Activated T-cell treated with anti-CD3 and anti-CD28 coated beads, Interleukin-2, amount 50 U/mL, for 72 hours (primary cell): Measurements from ENCODE around the gene L3MBTL3. TPM values are rescaled to one million over a fixed set of nuclear protein-coding genes. Genes with fewer than 3 reads are reported as not detected.

ENCODE experiments used
- ATAC-seq, 2 donors: fragments of 150-1000 bp; cut with Tn5 transposase; replicated peaks in 1 of 2; 2 replicates each; pipeline ENCODE4 v1.10.0; 2021; ENCODE audit warnings: moderate library complexity in 2 of 2, mild to moderate bottlenecking in 1 of 2
- DNase-seq, 2 donors: peaks; one replicate each; pipeline ENCODE4 v3.0.0; 2021 to 2022; ENCODE audit warnings: mixed read lengths in 1 of 2
- H3K27ac Mint-ChIP-seq: one replicate; pipeline ENCODE4 v1.8.0; 2022; ENCODE audit warnings: mild to moderate bottlenecking, moderate library complexity, mixed read lengths
- H3K27me3 Mint-ChIP-seq: one replicate; pipeline ENCODE4 v1.8.0; 2022; ENCODE audit warnings: low read depth, mixed read lengths
- H3K36me3 Mint-ChIP-seq, 2 donors: one replicate each; pipeline ENCODE4 v1.8.0; 2022; ENCODE audit warnings: mixed read lengths in 2 of 2, mild to moderate bottlenecking in 1 of 2; ENCODE audit not compliant: insufficient read depth in 2 of 2
- H3K4me1 Mint-ChIP-seq: one replicate; pipeline ENCODE4 v1.8.0; 2022; ENCODE audit warnings: low read depth, mixed read lengths
- H3K4me3 Mint-ChIP-seq, 2 donors: one replicate each; pipeline ENCODE4 v1.8.0; 2022; ENCODE audit warnings: mild to moderate bottlenecking in 2 of 2, mixed read lengths in 2 of 2, moderate library complexity in 2 of 2
- H3K9me3 Mint-ChIP-seq, 2 donors: one replicate each; pipeline ENCODE4 v1.8.0; 2022; ENCODE audit warnings: mixed read lengths in 2 of 2
- total RNA-seq, 2 donors: library from RNA; stranded (reverse); gene quantifications; one replicate each; pipeline ENCODE4 v1.2.3, GENCODE V29; 2022

The L3MBTL3 gene
- 10 to 100 TPM in 1 of 2 donors, 1 to 10 TPM in 1; 9.1 to 10.9 TPM for total RNA-seq

DNA sequence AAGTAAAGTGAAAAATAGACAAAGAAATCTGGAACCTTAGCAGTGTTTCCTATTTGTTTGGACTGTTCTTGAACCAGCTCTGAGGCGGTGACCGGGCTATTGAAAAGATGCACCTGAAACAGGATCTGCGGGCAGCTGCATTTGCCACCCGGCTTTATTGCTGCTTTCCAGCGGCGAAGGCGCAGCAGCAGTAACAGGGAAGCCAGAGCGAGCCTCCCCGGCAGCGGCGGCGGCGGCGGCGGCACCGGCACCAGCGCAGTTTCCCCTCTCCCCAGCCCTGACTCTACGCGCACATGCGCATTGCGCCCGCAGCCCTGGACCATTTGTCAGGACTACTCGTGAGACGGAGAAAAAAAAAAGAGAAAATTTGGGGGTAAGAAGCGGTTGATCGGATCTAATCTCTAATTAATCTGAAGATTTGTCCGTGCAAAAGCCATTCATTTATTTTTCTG, at the start of gene L3MBTL3:
Gene L3MBTL3 (plus strand): TSS at position 290 of the 452 bp plus-strand sequence. CDS start 24,119 bp downstream, outside the sequence.
- H3K9me3 Mint-ChIP-seq, result no peaks in the 10 kb centered on the region
- peak; percentile 89 to 90 for DNase-seq
- no peaks in the 10 kb centered on the region for H3K27me3 Mint-ChIP-seq
- H3K36me3 Mint-ChIP-seq, result peaks cover 7% of the 10 kb centered on the region in 2 donors
- H3K4me1 Mint-ChIP-seq, result peaks cover 25% of the 10 kb centered on the region
- peak within 1 kb of the TSS; percentile 94 to 100 for H3K4me3 Mint-ChIP-seq
- ATAC-seq, result peak; percentile 81 to 85
- H3K27ac Mint-ChIP-seq, result peak within 1 kb of the TSS; percentile 94

DNA sequence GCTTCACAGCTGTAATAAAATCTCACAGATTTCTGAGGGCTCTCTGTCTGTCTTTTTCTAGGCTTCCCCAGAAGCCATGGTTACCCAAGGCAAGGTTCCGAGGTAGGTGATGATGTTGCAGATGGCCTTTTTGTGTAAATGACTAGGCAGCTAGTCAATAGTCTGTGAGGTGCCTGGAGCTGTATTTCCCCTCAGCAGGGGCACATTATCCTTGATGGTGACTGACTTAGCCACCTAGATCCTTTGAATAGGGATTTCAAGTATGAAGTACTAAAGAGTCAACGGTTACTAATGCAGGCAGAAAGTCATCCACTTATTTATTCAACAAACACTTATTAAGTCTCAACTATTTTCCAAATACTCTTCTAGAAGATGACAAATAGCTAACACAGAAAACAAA, 49.3 kb upstream of the L3MBTL3 start:
- H3K4me1 Mint-ChIP-seq, result no peaks in the 10 kb centered on the region
- H3K27me3 Mint-ChIP-seq, result peaks cover 14% of the 10 kb centered on the region
- H3K36me3 Mint-ChIP-seq, result no peaks in the 10 kb centered on the region
- no peak overlapping the region for H3K4me3 Mint-ChIP-seq
- H3K27ac Mint-ChIP-seq, result no peak overlapping the region
- H3K9me3 Mint-ChIP-seq, result peaks cover 0 to 2% of the 10 kb centered on the region in 2 donors
- DNase-seq (no peak), ATAC-seq (no peak)

DNA sequence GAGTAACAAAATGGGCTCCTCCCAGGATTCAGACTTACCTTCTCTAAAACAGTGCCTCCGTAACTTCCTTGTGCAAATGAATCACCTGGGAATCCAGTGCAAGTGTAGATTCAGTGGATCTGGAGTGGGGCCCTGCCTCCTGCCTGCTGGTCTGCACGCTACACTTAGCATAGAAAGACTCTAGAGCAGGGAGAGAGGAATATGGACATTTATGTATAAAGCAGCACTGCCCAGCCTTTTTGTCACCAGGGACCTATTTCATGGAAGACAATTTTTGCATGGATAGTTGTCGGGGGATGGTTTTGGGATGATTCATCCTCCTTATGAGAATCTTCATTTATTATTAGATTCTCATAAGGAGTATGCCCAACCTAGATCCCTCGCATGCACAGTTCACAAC, 42.3 kb upstream of the L3MBTL3 start:
- Mint-ChIP-seq H3K4me3 (no peak overlapping the region), H3K36me3 (peaks cover 3 to 5% of the 10 kb centered on the region in 2 donors), H3K9me3 (peaks cover 0 to 13% of the 10 kb centered on the region in 2 donors), H3K27me3 (peaks cover 2% of the 10 kb centered on the region), H3K4me1 (no peaks in the 10 kb centered on the region), H3K27ac (no peak overlapping the region)
- DNase-seq, result no peak
- no peak for ATAC-seq

DNA sequence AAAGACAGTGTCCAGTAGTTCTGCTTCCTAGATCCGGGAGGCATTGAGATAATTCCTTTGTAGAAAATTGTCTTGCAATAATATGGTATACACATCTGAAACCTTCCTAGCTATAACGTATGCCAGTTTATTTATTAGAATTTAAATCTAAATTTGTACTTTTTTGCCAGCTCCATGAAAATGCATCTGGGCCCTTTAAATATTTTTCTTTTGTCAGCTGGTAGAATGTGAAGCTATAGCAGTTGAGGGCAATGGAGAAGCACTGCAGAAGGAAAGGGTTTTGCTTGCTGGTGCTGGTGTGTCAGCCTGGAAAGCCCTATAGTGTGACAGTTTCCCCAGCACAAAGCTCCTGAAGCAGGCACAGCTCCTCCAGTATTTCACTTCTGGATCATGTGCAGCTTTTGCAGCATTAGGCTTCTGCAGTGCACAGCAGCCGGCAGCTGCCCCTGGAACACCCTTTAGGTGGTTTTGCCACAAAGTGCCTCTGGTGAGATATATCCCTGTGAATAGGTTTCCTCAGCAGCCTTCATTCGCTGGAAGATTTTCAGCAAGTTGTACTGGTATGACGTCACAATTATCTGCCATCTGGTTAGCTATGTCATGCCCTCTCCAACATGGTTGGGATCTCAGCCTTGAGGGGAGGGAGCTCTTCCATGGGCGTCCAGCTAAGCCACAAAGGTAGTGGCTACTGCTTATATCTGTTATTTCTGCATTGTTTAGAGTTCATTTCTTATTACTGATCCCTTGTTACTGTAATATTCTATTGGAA, 40.0 kb upstream of the L3MBTL3 start:
- DNase-seq (no peak), ATAC-seq (no peak)
- H3K4me1 Mint-ChIP-seq, result no peaks in the 10 kb centered on the region
- peaks cover 0 to 10% of the 10 kb centered on the region in 2 donors for H3K9me3 Mint-ChIP-seq
- no peak overlapping the region for H3K4me3 Mint-ChIP-seq
- no peaks in the 10 kb centered on the region for H3K27me3 Mint-ChIP-seq
- H3K27ac Mint-ChIP-seq, result no peak overlapping the region
- peaks cover 3 to 5% of the 10 kb centered on the region in 2 donors for H3K36me3 Mint-ChIP-seq

DNA sequence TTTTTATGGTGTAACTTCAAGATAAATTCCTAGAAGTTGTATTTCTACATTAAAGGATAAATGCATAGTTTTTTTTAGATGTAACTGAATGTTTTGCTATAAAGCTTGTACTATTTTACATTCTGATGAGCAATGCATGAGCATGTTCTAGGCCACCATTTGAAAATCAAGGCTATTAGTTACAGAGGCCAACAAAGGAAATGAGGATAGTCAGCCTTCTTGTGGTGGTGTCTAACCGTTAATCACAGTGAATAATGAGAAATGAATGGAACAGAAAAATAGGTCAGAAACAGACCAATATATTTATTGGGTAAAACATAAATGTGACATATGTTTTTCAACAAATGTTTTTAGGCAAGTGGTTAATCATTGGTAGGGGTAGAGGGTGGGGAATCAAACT, 37.6 kb upstream of the L3MBTL3 start:
- Mint-ChIP-seq H3K36me3 (peaks cover 3 to 5% of the 10 kb centered on the region in 2 donors), H3K27ac (no peak overlapping the region), H3K4me3 (no peak overlapping the region), H3K27me3 (peaks cover 5% of the 10 kb centered on the region), H3K4me1 (no peaks in the 10 kb centered on the region), H3K9me3 (peaks cover 0 to 10% of the 10 kb centered on the region in 2 donors)
- DNase-seq, result no peak
- no peak for ATAC-seq

DNA sequence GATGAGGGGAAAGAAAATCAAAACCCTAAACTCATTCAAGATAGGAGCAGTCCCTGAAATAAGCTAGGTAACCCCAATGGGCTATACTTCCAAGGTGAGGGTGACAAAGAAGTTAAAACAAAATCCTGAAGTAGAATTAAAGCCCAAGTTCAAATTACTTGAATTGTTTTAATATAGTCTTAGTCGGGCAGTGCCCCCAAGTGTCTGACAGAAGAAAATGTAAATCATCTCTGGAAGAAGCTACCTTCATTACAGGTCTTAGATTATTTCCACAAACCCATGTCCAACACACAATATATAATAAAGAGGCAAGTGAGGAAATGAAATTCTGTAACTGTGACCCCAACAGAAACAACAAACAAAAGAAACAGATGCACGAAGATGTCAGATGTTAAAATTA, 36.8 kb upstream of the L3MBTL3 start:
- peaks cover 0 to 10% of the 10 kb centered on the region in 2 donors for H3K9me3 Mint-ChIP-seq
- H3K27ac Mint-ChIP-seq, result no peak overlapping the region
- H3K27me3 Mint-ChIP-seq, result peaks cover 5% of the 10 kb centered on the region
- ATAC-seq, result no peak
- no peak overlapping the region for H3K4me3 Mint-ChIP-seq
- no peak for DNase-seq
- H3K36me3 Mint-ChIP-seq, result peaks cover 3 to 5% of the 10 kb centered on the region in 2 donors
- no peaks in the 10 kb centered on the region for H3K4me1 Mint-ChIP-seq

DNA sequence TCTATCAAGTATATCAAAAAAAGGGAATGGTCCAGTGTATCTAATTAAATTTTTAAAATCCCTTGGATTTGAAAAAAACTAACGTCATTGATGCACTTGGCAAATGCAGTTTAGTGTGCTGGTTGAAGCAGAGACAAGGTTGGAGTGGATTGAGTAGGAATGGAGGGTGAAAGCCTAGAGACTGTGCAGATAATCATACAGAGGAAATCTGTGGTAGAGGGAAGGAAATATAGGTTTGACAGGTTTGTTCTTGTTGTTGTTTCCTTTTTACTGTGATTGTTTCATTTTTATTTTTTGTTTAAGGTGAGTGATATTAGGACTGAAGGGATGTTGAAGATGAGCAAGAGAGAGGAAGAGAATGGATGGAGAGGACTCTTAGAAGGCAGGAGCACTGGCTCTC, 29.0 kb upstream of the L3MBTL3 start:
- Mint-ChIP-seq H3K36me3 (no peaks in the 10 kb centered on the region), H3K27ac (no peak overlapping the region), H3K27me3 (peaks cover 5% of the 10 kb centered on the region), H3K4me1 (peaks cover 10% of the 10 kb centered on the region), H3K4me3 (no peak overlapping the region), H3K9me3 (no peaks in the 10 kb centered on the region)
- ATAC-seq (peak; percentile 39 to 81), DNase-seq (no peak)

DNA sequence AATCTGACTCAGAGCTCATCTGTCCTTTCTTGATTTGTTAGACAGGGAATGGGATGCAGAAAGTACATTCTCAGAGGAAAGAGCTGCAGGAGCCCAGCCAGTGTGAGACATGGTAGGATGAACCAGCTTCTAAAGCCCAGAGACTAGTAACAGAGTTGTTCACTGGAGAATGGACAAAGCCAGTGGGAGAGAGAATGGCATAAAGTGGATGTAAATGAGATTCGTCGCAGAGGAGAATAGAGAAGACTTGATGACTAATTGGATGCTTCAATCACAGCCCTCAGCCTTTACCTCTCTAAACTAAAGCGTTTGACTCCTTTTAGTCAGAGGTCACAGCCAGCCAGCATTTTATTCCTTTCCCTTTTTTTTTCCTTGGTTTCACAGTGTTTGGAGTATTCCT, 25.5 kb upstream of the L3MBTL3 start:
- ATAC-seq (no peak), DNase-seq (no peak)
- H3K4me1 Mint-ChIP-seq, result peaks cover 15% of the 10 kb centered on the region

DNA sequence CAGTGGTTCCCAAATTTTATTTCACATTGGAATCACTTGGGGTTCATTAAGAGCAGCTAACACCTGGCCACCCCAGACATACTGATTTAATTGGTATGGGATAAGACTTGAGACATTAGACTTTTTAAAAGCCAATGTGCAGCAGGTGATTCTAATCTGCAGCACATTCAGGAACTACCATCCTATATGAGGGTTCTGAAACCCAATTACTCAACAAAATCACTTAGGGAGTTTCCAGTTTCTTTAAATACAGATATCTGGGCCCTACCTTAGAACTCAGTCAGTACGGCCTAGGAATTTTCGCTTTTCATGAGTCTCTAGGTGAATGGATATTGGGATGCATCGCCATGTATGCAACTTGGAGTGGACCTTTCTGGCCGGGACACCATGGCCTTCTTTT, 24.0 kb upstream of the L3MBTL3 start:
- no peaks in the 10 kb centered on the region for H3K27me3 Mint-ChIP-seq
- H3K36me3 Mint-ChIP-seq, result no peaks in the 10 kb centered on the region
- DNase-seq, result no peak
- H3K4me3 Mint-ChIP-seq, result no peak overlapping the region
- no peaks in the 10 kb centered on the region for H3K9me3 Mint-ChIP-seq
- H3K4me1 Mint-ChIP-seq, result peaks cover 8% of the 10 kb centered on the region
- no peak overlapping the region for H3K27ac Mint-ChIP-seq
- no peak for ATAC-seq

More for the DNA sequence above, 25.5 kb upstream of the L3MBTL3 start:
- no peak overlapping the region for H3K4me3 Mint-ChIP-seq
- no peaks in the 10 kb centered on the region for H3K9me3 Mint-ChIP-seq
- H3K27ac Mint-ChIP-seq, result no peak overlapping the region
- H3K36me3 Mint-ChIP-seq, result no peaks in the 10 kb centered on the region
- H3K27me3 Mint-ChIP-seq, result no peaks in the 10 kb centered on the region

DNA sequence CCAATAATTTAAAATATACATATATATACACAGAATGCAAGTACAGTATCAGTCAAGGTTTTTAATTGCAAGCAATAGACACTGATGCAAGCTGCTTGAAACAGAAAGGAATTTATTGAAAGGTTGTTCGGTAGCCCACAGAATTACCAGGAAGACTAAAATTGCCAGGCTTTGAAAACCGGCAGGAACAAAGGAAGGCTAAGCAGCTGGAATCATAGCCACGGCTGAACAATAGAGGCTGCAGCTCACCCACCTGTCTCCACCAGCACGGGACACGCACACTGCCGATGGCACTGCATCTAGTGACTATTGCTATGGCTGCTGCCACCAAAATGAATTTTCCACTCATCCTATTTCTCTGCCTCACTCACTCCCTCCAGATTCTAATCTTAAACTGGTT, 22.0 kb upstream of the L3MBTL3 start:
- Mint-ChIP-seq H3K27me3 (no peaks in the 10 kb centered on the region), H3K36me3 (no peaks in the 10 kb centered on the region), H3K9me3 (no peaks in the 10 kb centered on the region), H3K4me1 (peaks cover 5% of the 10 kb centered on the region), H3K27ac (no peak overlapping the region), H3K4me3 (no peak overlapping the region)
- no peak for ATAC-seq
- DNase-seq, result no peak

DNA sequence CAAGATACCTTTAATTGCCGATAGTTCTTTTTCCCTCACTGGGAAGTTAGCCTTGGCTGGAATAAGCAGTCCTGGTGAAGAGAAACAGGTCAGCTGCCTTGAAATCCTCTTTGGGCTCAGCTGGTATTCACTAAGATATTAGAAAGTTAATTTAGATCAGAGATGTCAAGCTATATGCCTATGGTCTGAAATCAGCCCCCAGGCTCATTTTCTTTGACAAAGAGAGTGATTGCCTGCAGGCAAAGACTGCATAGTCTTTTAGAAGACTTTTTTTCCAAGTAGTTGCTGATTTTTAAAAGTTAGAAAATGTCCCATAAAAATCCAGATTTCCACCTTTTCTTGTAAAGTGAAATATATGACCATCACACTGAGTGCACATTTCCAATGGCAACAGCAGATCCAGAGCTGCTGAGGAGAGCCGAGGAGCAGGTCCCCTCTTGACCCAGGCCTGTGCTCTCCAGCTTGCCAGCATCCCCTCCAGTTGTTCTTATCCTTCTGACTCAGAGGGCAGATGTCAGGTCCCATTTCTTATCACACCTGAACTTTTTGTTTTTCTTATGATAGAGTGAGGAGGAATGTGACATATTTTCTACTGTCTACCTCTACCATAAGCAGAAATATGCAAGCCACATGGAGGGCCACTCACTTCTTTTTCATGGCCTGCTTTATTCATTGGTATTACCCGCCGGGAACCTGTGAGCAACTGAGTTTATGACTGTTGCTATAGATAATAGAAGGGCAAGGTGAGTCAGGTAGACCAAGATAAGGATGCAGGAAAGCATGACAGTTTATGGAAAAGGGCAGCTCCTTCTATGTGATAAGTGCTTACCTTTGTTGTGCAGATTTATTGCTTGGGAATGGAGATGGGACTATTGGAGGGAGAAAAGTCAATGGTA, 17.6 kb upstream of the L3MBTL3 start:
- H3K4me3 Mint-ChIP-seq, result no peak overlapping the region
- no peaks in the 10 kb centered on the region for H3K4me1 Mint-ChIP-seq
- H3K9me3 Mint-ChIP-seq, result no peaks in the 10 kb centered on the region
- H3K27me3 Mint-ChIP-seq, result no peaks in the 10 kb centered on the region
- no peak overlapping the region for H3K27ac Mint-ChIP-seq
- ATAC-seq (no peak), DNase-seq (no peak)
- H3K36me3 Mint-ChIP-seq, result no peaks in the 10 kb centered on the region

DNA sequence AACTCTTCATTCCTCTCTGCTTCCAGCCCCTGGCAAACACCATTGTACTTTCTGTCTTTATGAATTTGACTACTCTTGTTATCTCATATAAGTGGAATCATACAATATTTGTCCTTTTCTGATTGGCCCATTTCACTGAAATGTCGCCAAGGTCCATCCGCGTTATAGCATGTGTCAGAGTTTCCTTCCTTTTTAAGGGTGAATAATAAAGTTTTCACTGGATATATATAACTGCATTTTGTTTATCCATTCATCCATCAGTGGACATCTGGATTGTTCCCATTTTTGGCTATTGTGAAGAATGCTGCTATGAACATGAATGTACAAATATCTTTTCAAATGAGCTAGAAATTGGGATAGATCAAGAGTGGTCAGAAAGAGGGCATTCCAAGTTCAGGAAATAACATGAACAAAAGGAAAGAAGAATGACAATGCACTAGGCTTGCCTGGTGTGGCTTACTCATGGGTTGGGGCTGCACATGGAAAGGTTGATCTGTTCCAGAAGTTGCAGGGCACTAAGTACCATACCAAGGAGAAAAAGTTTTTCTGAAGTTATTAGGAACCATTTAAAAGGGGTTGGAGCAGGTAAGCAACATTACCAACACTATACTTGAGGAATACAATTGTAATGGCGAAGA, 10.0 kb upstream of the L3MBTL3 start:
- no peak for ATAC-seq
- no peaks in the 10 kb centered on the region for H3K36me3 Mint-ChIP-seq
- H3K4me3 Mint-ChIP-seq, result no peak overlapping the region
- H3K27me3 Mint-ChIP-seq, result no peaks in the 10 kb centered on the region
- no peaks in the 10 kb centered on the region for H3K4me1 Mint-ChIP-seq
- no peaks in the 10 kb centered on the region for H3K9me3 Mint-ChIP-seq
- DNase-seq, result no peak
- H3K27ac Mint-ChIP-seq, result no peak overlapping the region

DNA sequence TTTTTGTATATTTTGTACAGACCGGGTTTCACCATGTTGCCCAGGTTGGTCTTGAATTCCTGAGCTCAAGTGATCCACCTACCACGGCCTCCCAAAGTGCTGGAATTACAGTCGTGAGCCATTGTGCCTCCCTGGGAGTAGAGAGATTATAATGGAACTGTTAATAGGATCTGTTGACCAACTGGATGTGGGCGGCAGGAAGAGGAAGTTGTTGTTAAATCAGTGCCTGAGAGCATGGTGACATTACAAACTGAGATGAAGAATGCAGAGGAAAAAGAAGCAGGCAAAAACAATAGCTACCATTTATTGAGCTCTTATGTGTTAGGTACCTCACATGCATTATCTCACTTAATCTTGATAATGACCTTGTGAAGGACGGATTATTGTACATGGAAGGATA, 9.2 kb upstream of the L3MBTL3 start:
- Mint-ChIP-seq H3K4me3 (no peak overlapping the region), H3K27me3 (no peaks in the 10 kb centered on the region), H3K36me3 (no peaks in the 10 kb centered on the region), H3K27ac (no peak overlapping the region), H3K4me1 (no peaks in the 10 kb centered on the region), H3K9me3 (no peaks in the 10 kb centered on the region)
- ATAC-seq (no peak), DNase-seq (no peak)
